Frontal cortex (tissue), 4 donors: ENCODE data around the gene ZNF585A. TPM values are rescaled to one million over a fixed set of nuclear protein-coding genes. Genes with fewer than 3 reads are reported as not detected.
"Not testable (repeated sequence)": the region's sequence is repeated elsewhere in the genome, so short reads cannot be mapped to it uniquely, and the experiment has no call there.

ENCODE experiments used
- DNase-seq, 2 donors: peaks; one replicate each; pipeline ENCODE4 v3.0.0; 2012; ENCODE audit warnings: low spot score in 2 of 2
- FAIRE-seq: peaks from 2 replicates; lab custom pipeline; 2012; peaks lifted over from hg19 to GRCh38; lab: Jason Lieb, UNC
- total RNA-seq: library from RNA; depleted of rRNA; stranded (reverse); fragments of >200 nt; gene quantifications from one replicate; pipeline ENCODE4 v1.2.3, GENCODE V29; 2014
- donor health status: control.
- donor health status: control.
- donor health status: control.

Gene ZNF585A
- 6.1 TPM for total RNA-seq

- FAIRE-seq, result peak; percentile 97
- DNase-seq, result peak; percentile 71 to 79
Measured at GRCh38 chr19:37172368-37173366, at the start of gene ZNF585A. Gene ZNF585A (minus strand): TSS chr19:37172695. CDS start chr19:37169910, 2,785 bp downstream.

DNA sequence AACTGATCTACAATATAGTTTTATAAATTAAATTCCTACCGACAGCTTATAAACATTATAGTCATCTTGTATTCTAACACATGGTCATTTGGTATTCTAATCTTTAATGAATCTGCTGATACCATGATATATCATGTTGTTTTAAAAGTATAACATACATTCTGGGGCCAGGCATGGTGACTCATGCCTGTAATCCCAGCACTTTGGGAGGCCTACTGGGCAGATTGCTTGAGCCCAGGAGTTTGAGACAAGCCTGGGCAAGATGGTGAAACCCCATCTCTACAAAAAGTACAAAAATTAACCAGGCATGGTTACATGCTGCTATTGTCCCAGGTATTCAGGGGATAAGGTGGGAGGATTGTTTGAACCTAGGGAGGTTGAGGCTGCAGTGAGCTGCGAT, 48.6 kb upstream of the ZNF585A start:
- FAIRE-seq (no peak), DNase-seq (no peak)

- FAIRE-seq, result no peak
- no peak for DNase-seq
Measured at GRCh38 chr19:37220383-37220782, 47.9 kb upstream of the ZNF585A start.

DNA sequence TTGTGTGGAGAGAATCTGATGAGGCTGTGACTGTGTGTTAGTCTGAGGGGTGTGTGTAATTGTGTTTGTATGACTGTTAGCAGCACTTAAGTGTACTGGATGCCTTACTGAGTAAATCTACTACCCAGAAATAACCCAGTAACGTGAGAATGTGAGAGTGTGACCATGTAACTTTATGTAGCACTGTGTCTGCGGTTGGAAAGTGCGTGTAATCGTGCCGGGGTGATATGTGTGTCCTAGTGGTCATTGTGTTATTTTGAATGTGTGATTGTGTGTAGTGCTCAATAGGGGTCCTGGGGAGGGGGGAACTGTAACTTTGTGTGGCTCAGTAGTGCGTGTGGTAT, 46.1 kb upstream of the ZNF585A start:
- DNase-seq, result no peak
- no peak for FAIRE-seq

DNA sequence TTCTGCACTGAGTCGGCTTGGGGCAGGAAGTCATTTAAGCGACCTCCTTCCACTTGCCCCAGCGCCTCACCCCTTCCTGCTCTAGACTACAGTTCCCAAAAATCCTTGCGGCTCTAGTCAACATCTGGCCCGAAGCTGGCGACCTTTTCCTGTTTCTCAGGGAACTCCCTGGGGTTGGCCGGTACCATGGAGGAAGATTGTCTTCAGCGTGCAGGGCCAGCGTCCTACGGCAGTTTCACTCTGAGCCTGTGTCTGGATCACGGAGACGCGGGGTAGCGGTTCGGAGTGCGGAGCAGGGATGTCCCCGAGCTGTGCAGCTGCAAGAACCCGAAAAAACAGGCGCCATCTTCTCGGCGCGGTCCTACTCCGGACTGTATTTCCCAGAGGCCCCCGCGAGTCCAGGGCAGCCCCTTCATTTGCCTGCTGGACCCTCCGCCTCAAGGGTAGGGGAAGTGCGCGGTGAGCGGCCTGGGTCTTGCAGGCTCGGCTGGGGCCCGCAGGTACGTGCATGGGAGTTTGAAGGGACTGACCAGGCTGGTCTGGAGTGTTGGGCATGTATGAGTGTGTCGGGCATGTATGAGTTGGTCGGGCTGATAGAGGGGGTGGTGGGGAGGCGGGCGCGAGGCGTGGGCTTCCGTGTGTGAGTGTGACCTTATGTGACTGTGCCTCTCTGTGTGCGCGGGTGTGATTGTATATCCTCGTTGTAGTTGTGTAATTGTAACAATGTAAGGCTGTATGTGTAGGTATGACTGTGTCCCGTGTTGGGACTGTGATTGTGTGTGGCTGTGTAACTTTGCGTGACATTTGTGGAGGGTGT, 45.5 kb upstream of the ZNF585A start, which contains the start of gene ZNF383:
Gene ZNF383 (plus strand): TSS at position 440 of the 817 bp plus-strand sequence. CDS start 12,240 bp downstream, outside the sequence.
- FAIRE-seq, result no peak
- peak; percentile 74 to 79 for DNase-seq

- FAIRE-seq (no peak), DNase-seq (no peak)
Measured at GRCh38 chr19:37217480-37217774, 44.9 kb upstream of the ZNF585A start.

GRCh38 chr19:37197768-37198167, 25.3 kb upstream of the ZNF585A start:
- no peak for FAIRE-seq
- no peak for DNase-seq

GRCh38 chr19:37197115-37197514, 24.6 kb upstream of the ZNF585A start:
- FAIRE-seq, DNase-seq: not testable (repeated sequence)

- not testable (repeated sequence) for FAIRE-seq, DNase-seq
Measured at GRCh38 chr19:37195248-37195647, 22.8 kb upstream of the ZNF585A start.

- not testable (repeated sequence) for DNase-seq, FAIRE-seq
Measured at GRCh38 chr19:37186071-37186470, 13.6 kb upstream of the ZNF585A start.

- DNase-seq (no peak), FAIRE-seq (no peak)
Measured at GRCh38 chr19:37165635-37166034, 6.9 kb downstream of the ZNF585A start.

DNA sequence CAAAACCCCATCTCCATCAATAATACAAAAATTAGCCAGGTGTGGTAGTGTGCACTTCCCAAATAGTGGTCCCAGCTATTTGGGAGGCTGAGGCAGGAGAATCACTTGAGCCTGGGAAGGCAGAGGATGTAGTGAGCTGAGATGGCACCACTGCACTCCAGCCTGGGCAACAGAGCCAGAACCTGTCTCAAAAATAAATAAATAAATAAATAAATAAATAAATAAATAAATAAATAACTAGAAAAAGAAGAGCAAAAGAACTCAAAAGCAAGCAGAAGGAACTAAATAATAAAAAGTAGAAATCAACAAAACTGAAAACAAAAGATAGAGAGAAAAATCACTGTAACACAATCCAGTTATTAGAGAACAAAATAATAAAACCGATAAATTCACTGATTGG, 12.3 kb downstream of the ZNF585A start:
- no peak for DNase-seq
- FAIRE-seq, result no peak

DNA sequence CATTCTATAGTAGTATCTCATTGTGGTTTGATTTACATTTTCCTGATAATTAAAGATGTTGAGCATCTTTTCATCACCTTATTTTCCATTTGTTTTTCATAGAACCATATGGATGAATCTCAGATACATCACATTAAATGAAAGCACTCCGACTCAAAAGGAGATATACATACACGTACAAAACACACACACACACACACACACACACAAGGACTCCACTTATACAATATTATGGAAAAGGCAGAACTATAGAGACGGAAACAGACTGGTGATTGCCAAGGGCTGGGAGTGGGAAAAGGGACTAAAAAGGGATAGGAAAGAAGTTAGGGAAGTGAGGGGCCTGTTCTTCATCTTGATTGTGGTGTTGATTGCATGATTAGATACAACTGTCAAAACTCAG, 24.3 kb downstream of the ZNF585A start:
- FAIRE-seq, result no peak
- no peak for DNase-seq

DNA sequence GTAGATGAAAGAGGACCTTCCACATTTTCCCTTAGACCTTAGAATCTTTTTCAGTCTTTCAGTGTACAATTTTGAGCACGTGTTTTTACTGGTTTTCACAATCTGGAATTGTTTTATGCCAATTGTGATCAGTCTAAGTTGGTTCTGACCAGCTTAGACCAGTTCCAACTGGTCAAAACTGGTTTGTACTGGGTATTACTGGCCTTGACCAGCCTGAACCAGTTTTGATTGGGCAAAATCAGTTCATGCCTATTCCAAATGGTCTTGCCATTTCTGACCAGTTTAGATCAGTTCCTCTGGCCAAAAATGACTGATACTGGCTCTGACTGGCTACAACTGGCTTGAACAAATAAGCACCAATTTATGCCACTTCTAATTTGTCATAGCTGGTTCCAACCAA, 36.4 kb downstream of the ZNF585A start:
- no peak for DNase-seq
- FAIRE-seq, result no peak

- FAIRE-seq (no peak), DNase-seq (no peak)
Measured at GRCh38 chr19:37128821-37129177, 43.7 kb downstream of the ZNF585A start.

GRCh38 chr19:37127999-37128820, 44.3 kb downstream of the ZNF585A start:
- DNase-seq (no peak), FAIRE-seq (no peak)

GRCh38 chr19:37122093-37122492, 50.4 kb downstream of the ZNF585A start:
- not testable (repeated sequence) for DNase-seq, FAIRE-seq

- no peak for DNase-seq
- FAIRE-seq, result no peak
Measured at GRCh38 chr19:37114001-37114400, 58.5 kb downstream of the ZNF585A start.

DNA sequence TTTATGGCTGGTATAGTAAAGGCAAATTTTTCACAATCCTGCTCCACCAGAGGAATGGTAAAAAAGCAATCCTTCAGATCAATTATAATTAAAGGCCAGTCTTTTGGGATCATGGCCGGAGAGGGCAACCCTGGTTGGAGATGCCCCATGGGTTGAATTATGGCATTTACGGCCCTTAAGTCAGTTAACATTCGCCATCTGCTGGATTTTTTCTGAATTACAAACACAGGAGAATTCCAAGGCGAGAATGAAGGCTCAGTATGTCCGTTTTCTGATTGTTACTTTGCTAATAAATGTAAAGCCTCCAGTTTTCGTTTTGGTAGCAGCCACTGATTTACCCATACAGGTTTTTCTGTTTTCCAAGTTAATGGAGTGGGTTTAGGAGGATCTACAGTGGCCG, 60.7 kb downstream of the ZNF585A start:
- not testable (repeated sequence) for FAIRE-seq, DNase-seq

DNA sequence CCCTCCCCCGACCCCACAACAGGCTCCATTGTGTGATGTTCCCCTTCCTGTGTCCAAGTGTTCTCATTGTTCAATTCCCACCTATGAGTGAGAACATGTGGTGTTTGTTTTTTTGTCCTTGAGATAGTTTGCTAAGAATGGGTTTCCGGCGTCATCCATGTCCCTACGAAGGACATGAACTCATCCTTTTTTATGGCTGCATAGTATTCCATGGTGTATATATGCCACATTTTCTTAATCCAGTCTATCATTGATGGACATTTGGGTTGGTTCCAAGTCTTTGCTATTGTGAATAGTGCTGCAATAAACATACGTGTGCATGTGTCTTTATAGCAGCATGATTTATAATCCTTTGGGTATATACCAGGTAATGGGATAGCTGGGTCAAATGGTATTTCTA, 68.4 kb downstream of the ZNF585A start:
- FAIRE-seq, DNase-seq: not testable (repeated sequence)
